Liver (tissue), 9 donors: ENCODE results near the gene USP37. TPM values are rescaled to one million over a fixed set of nuclear protein-coding genes. Genes with fewer than 3 reads are reported as not detected.

ENCODE experiments used
- DNase-seq: peaks from one replicate; pipeline ENCODE4 v3.0.0-alpha.2; 2017; ENCODE audit warnings: low spot score
- H3K27ac ChIP-seq, 2 donors: one replicate each; pipeline ENCODE4 v1.7.0; 2013; ENCODE audit warnings: inconsistent platforms in 2 of 2, low read length in 2 of 2, control low read depth in 1 of 2, low read depth in 1 of 2, mild to moderate bottlenecking in 1 of 2
- H3K27me3 ChIP-seq, 4 donors: one replicate each; pipeline versions ENCODE4 v1.6.1 to v1.7.0; 2013; ENCODE audit warnings: low read length in 3 of 4, inconsistent platforms in 1 of 4, mild to moderate bottlenecking in 1 of 4, moderate library complexity in 1 of 4; ENCODE audit not compliant: control insufficient read depth in 4 of 4, insufficient read depth in 4 of 4
- H3K36me3 ChIP-seq, 4 donors: one replicate each; pipeline versions ENCODE4 v1.6.1 to v1.7.0; 2013; ENCODE audit warnings: low read length in 3 of 4, mild to moderate bottlenecking in 3 of 4, low read depth in 1 of 4, moderate library complexity in 1 of 4; ENCODE audit not compliant: control insufficient read depth in 4 of 4, insufficient read depth in 3 of 4
- H3K4me1 ChIP-seq, 4 donors: one replicate each; pipeline versions ENCODE4 v1.6.1 to v1.7.0; 2013; ENCODE audit warnings: low read length in 3 of 4, mild to moderate bottlenecking in 3 of 4, moderate library complexity in 1 of 4; ENCODE audit not compliant: control insufficient read depth in 4 of 4, insufficient read depth in 4 of 4
- H3K4me3 ChIP-seq, 3 donors: one replicate each; pipeline versions ENCODE4 v1.6.1 to v1.7.0; 2013; ENCODE audit warnings: low read length in 3 of 3, control low read depth in 1 of 3, low read depth in 1 of 3, mild to moderate bottlenecking in 1 of 3
- H3K9ac ChIP-seq, 2 donors: one replicate each; pipeline ENCODE4 v1.7.0; 2013; ENCODE audit warnings: low read length in 2 of 2, mild to moderate bottlenecking in 2 of 2, moderate library complexity in 2 of 2, control low read depth in 1 of 2, low read depth in 1 of 2
- H3K9me3 ChIP-seq, 4 donors: one replicate each; pipeline versions ENCODE4 v1.6.1 to v1.7.0; 2013; ENCODE audit warnings: low read length in 3 of 4; ENCODE audit not compliant: control insufficient read depth in 4 of 4
- CTCF ChIP-seq: fragments of 150-350 bp; IDR thresholded peaks from 2 replicates; pipeline ENCODE4 v1.5.1; 2017; ENCODE audit warnings: improper control_type of control experiment, low read depth, low read length; ENCODE audit not compliant: missing input control
- FOXA1 ChIP-seq: IDR thresholded peaks from 2 replicates; pipeline ENCODE4 v1.6.1; 2016; ENCODE audit warnings: antibody characterized with exemption
- FOXA2 ChIP-seq: IDR thresholded peaks from 2 replicates; pipeline ENCODE4 v1.6.1; 2016; ENCODE audit warnings: antibody characterized with exemption
- GABPA ChIP-seq, 2 donors: IDR thresholded peaks in 1 of 2; conservative IDR thresholded peaks in 1 of 2; 2 replicates each; pipeline ENCODE4 v1.6.1; 2016; ENCODE audit warnings: antibody characterized with exemption in 2 of 2, mild to moderate bottlenecking in 1 of 2, moderate library complexity in 1 of 2
- HNF4A ChIP-seq, 2 donors: conservative IDR thresholded peaks; 2 replicates each; pipeline ENCODE4 v1.6.1; 2016; ENCODE audit warnings: antibody characterized with exemption in 2 of 2, mild to moderate bottlenecking in 2 of 2
- HNF4G ChIP-seq: IDR thresholded peaks from 2 replicates; pipeline ENCODE4 v1.6.1; 2016; ENCODE audit warnings: antibody characterized with exemption
- JUND ChIP-seq, 2 donors: IDR thresholded peaks; 2 replicates each; pipeline ENCODE4 v1.6.1; 2016; ENCODE audit warnings: antibody characterized with exemption in 2 of 2
- NR2F2 ChIP-seq: IDR thresholded peaks from 2 replicates; pipeline ENCODE4 v1.6.1; 2016; ENCODE audit warnings: antibody characterized with exemption
- RAD21 ChIP-seq, 2 donors: IDR thresholded peaks; 2 replicates each; pipeline ENCODE4 v1.6.1; 2016; ENCODE audit warnings: antibody characterized with exemption in 2 of 2, mild to moderate bottlenecking in 2 of 2
- REST ChIP-seq: IDR thresholded peaks from 2 replicates; pipeline ENCODE4 v1.6.1; 2016; ENCODE audit warnings: antibody characterized with exemption, mild to moderate bottlenecking
- RXRA ChIP-seq, 2 donors: IDR thresholded peaks; 2 replicates each; pipeline ENCODE4 v1.6.1; 2017 to 2018; ENCODE audit warnings: antibody characterized with exemption in 2 of 2, mild to moderate bottlenecking in 1 of 2
- SP1 ChIP-seq: IDR thresholded peaks from 2 replicates; pipeline ENCODE4 v1.6.1; 2018; ENCODE audit warnings: antibody characterized with exemption, mild to moderate bottlenecking
- TAF1 ChIP-seq: conservative IDR thresholded peaks from 2 replicates; pipeline ENCODE4 v1.6.1; 2016; ENCODE audit warnings: antibody characterized with exemption, mild to moderate bottlenecking
- ZBTB33 ChIP-seq: IDR thresholded peaks from 2 replicates; pipeline ENCODE4 v1.6.1; 2016; ENCODE audit warnings: antibody characterized with exemption
- WGBS: extraction: QIAGEN DNeasy Blood & Tissue Kit; methylation state at CpG from one replicate; pipeline ENCODE4 v1.1.7; 2013; 5-methylcytosine and 5-hydroxymethylcytosine counted together
- polyA plus RNA-seq, 2 donors: library from polyadenylated mRNA; stranded (reverse) in 1 of 2; unstranded in 1 of 2; fragments of 200-250 nt in 1 of 2; fragments of >200 nt in 1 of 2; fragmentation: Nextera tagmentation in 1 of 2; extraction: Ambion mirVana in 1 of 2; gene quantifications; one replicate each; pipeline versions ENCODE4 v1.2.1 to v1.2.3, GENCODE V29; 2013 to 2015
- total RNA-seq, 2 donors: library from RNA; depleted of rRNA; stranded (reverse); fragments of >200 nt; gene quantifications; one replicate each; pipeline ENCODE4 v1.2.3, GENCODE V29; 2014
- TF ChIP-seq, protein P1 (sequence below): IDR thresholded peaks from 2 replicates; pipeline ENCODE4 v1.6.1; 2016; ENCODE audit warnings: antibody characterized with exemption
- donor health status: healthy.
- donor health status: healthy.
- donor health status: healthy.
- donor health status: healthy.
- donor health status: healthy.

USP37 gene
- total and polyA plus RNA-seq, 4 donors, result 1.4 to 10.9 (median 4.7) TPM

DNA sequence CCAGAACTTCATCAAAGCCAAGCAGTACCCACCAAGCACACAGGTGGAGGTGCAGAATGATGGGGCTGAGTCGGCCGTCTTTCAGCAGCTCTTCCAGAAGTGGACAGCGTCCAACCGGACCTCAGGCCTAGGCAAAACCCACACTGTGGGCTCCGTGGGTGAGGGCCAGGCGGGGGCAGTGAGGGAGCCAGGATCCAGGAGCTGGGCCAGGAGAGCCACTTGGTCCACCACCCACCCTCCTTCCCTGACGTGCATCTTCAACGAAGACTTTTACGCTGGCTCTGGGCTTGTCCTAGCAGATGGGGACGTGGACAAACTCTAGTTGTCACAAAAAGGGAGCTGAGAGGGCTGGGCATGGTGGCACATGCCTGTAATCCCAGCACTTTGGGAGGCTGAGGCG lies 137.4 kb downstream of the USP37 start:
- no peak overlapping the region for H3K4me3 ChIP-seq
- TF ChIP-seq REST, result no peak
- TF ChIP-seq SP1, result no peak
- TF ChIP-seq, protein P1, sequence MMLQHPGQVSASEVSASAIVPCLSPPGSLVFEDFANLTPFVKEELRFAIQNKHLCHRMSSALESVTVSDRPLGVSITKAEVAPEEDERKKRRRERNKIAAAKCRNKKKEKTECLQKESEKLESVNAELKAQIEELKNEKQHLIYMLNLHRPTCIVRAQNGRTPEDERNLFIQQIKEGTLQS, result no peak
- no peak for TF ChIP-seq HNF4A (conservative IDR thresholded peaks at IDR 0.05)
- TF ChIP-seq GABPA (IDR thresholded peaks at IDR 0.05 in 1 of 2, conservative IDR thresholded peaks at IDR 0.05 in 1 of 2), result no peak
- TF ChIP-seq RXRA (IDR thresholded peaks at IDR 0.05), result no peak
- TF ChIP-seq NR2F2, result no peak
- TF ChIP-seq TAF1, result no peak
- TF ChIP-seq ZBTB33, result no peak
- H3K27ac ChIP-seq, result no peak overlapping the region
- no peaks in the 10 kb centered on the region for H3K9me3 ChIP-seq
- H3K9ac ChIP-seq, result no peak overlapping the region
- no peaks in the 10 kb centered on the region for H3K27me3 ChIP-seq
- no peak for DNase-seq
- 94% methylated on average over 11 of the region's 11 CpGs for WGBS
- peaks cover 0 to 51% (median 15%) of the 10 kb centered on the region in 4 donors for H3K36me3 ChIP-seq
- peaks cover 0 to 7% (median 5%) of the 10 kb centered on the region in 4 donors for H3K4me1 ChIP-seq

DNA sequence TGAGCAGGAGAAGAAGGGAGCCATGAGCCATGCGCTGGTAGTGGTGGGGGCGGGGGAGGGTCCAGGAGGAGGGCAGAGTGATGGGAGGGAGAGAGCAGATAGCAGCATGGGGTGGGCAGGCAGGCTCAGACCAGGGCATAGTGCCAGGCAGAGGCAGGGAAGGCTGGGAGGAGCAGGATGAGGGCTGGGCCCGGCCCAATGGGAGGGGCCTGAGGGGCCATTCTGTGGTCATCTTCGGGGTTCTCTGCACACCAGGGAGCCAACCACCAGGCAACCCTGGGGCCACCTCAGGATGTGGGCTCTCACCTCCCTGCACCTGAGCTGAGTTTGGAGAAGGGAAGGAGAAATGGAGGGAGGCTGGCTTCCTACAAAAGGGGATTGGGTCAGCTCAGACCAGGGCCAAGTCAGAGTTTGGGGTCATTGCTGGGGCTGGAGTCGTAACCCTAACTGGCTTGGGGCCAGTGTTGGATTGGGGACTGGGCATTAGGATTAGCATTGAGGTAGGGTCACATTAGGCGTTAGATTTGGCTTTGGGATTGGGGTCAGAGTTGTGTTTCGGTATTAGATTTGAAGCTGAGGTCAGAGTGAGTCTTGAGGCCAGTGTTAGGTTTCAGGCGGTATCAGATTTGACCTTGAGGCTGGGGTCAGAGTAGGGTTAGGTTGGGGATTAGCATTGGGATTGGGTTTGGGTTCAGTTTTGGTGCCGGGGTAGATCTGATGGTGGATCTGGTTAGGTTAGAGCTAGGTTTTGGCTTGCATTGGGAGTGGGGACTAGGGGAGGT lies 138.0 kb downstream of the USP37 start:
- 76% methylated on average over 9 of the region's 9 CpGs for WGBS
- peaks cover 0 to 51% (median 15%) of the 10 kb centered on the region in 4 donors for H3K36me3 ChIP-seq
- TF ChIP-seq GABPA (IDR thresholded peaks at IDR 0.05 in 1 of 2, conservative IDR thresholded peaks at IDR 0.05 in 1 of 2), result no peak
- no peak for TF ChIP-seq RXRA (IDR thresholded peaks at IDR 0.05)
- no peak for TF ChIP-seq ZBTB33
- no peak for TF ChIP-seq TAF1
- TF ChIP-seq HNF4G, result no peak
- no peak for TF ChIP-seq HNF4A (conservative IDR thresholded peaks at IDR 0.05)
- TF ChIP-seq RAD21 (IDR thresholded peaks at IDR 0.05), result no peak
- TF ChIP-seq, protein P1, result no peak
- TF ChIP-seq JUND (IDR thresholded peaks at IDR 0.05), result no peak
- TF ChIP-seq CTCF, result no peak
- no peak for TF ChIP-seq FOXA1
- no peak for TF ChIP-seq SP1
- TF ChIP-seq REST, result no peak
- no peak for TF ChIP-seq FOXA2

More for the DNA sequence above, 138.0 kb downstream of the USP37 start:
- no peaks in the 10 kb centered on the region for H3K9me3 ChIP-seq
- DNase-seq, result peak; percentile 46
- no peak overlapping the region for H3K9ac ChIP-seq
- peaks cover 0 to 7% (median 4%) of the 10 kb centered on the region in 4 donors for H3K4me1 ChIP-seq
- H3K27me3 ChIP-seq, result no peaks in the 10 kb centered on the region
- no peak overlapping the region for H3K4me3 ChIP-seq
- H3K27ac ChIP-seq, result no peak overlapping the region
